Naive thymus-derived CD4-positive, alpha-beta T cell (primary cell): ENCODE data around the gene TOX2. TPM values are rescaled to one million over a fixed set of nuclear protein-coding genes. Genes with fewer than 3 reads are reported as not detected.

ENCODE experiments used
- ATAC-seq: fragments of 150-1000 bp; cut with Tn5 transposase; 2 replicates; pipeline ENCODE4 v1.10.0; 2021; ENCODE audit warnings: mild to moderate bottlenecking, moderate library complexity
- CTCF ChIA-PET: fragments of 350-600 bp; sonication (Branson Sonifier 250); formaldehyde crosslinking; loops from one replicate; lab custom pipeline; 2021; ENCODE audit warnings: antibody characterized with exemption; lab: Charles Lee
- POLR2A ChIA-PET: fragments of 350-600 bp; sonication (Branson Sonifier 250); formaldehyde crosslinking; loops from one replicate; lab custom pipeline; 2021; ENCODE audit warnings: antibody characterized with exemption, inconsistent platforms; lab: Charles Lee
- DNase-seq, 9 donors: peaks; one replicate each; pipeline versions ENCODE4 v3.0.0 to v3.0.0-alpha.2; 2020 to 2022; ENCODE audit warnings: mixed read lengths in 1 of 9
- H3K27ac ChIP-seq: one replicate; pipeline ENCODE4 v1.7.0; 2013; ENCODE audit warnings: mild to moderate bottlenecking, low read depth, low read length, moderate library complexity
- H3K27me3 ChIP-seq, 2 donors: one replicate each; pipeline ENCODE4 v1.7.0; 2013; ENCODE audit warnings: low read length in 2 of 2, mild to moderate bottlenecking in 2 of 2, moderate library complexity in 2 of 2; ENCODE audit not compliant: control insufficient read depth in 2 of 2, insufficient read depth in 2 of 2
- H3K36me3 ChIP-seq, 3 experiments: 1 replicate in 2 of 3; 2 replicates in 1 of 3; pipeline ENCODE4 v1.7.0; 2013; ENCODE audit warnings: low read length in 3 of 3, mild to moderate bottlenecking in 3 of 3, moderate library complexity in 1 of 3; ENCODE audit not compliant: insufficient read depth in 3 of 3, control insufficient read depth in 2 of 3
- H3K4me1 ChIP-seq, 2 donors: one replicate each; pipeline ENCODE4 v1.7.0; 2013; ENCODE audit warnings: low read length in 2 of 2, mild to moderate bottlenecking in 2 of 2, moderate library complexity in 1 of 2; ENCODE audit not compliant: control insufficient read depth in 2 of 2, insufficient read depth in 2 of 2
- H3K4me3 ChIP-seq: 2 replicates; pipeline ENCODE4 v1.7.0; 2013; ENCODE audit warnings: mild to moderate bottlenecking, low read length
- H3K9me3 ChIP-seq, 3 experiments: 1 replicate in 2 of 3; 2 replicates in 1 of 3; pipeline ENCODE4 v1.7.0; 2013; ENCODE audit warnings: low read length in 3 of 3; ENCODE audit not compliant: control insufficient read depth in 2 of 3
- H3K27ac Mint-ChIP-seq, 9 donors: one replicate each; pipeline ENCODE4 v1.8.0; 2020 to 2022; ENCODE audit warnings: mixed read lengths in 9 of 9, mild to moderate bottlenecking in 8 of 9, moderate library complexity in 5 of 9, inconsistent platforms in 2 of 9
- H3K27me3 Mint-ChIP-seq, 5 donors: one replicate each; pipeline ENCODE4 v1.8.0; 2021 to 2022; ENCODE audit warnings: mixed read lengths in 5 of 5, mild to moderate bottlenecking in 1 of 5
- H3K36me3 Mint-ChIP-seq, 5 donors: one replicate each; pipeline ENCODE4 v1.8.0; 2020 to 2022; ENCODE audit warnings: mixed read lengths in 5 of 5, mild to moderate bottlenecking in 3 of 5, inconsistent platforms in 1 of 5
- H3K4me1 Mint-ChIP-seq, 7 donors: one replicate each; pipeline ENCODE4 v1.8.0; 2020 to 2022; ENCODE audit warnings: mixed read lengths in 7 of 7, mild to moderate bottlenecking in 3 of 7, inconsistent platforms in 1 of 7
- H3K4me3 Mint-ChIP-seq, 10 donors: one replicate each; pipeline ENCODE4 v1.8.0; 2020 to 2022; ENCODE audit warnings: mild to moderate bottlenecking in 10 of 10, mixed read lengths in 10 of 10, moderate library complexity in 6 of 10, inconsistent platforms in 2 of 10
- H3K9me3 Mint-ChIP-seq, 11 donors: one replicate each; pipeline ENCODE4 v1.8.0; 2020 to 2022; ENCODE audit warnings: mixed read lengths in 11 of 11, mild to moderate bottlenecking in 4 of 11, inconsistent platforms in 1 of 11, moderate library complexity in 1 of 11
- intact Hi-C, 2 donors: fragments of 100-400 bp; cut with micrococcal nuclease; formaldehyde crosslinking; loops; one replicate each; pipeline ENCODE4 v1.15.1; 2023
- polyA plus RNA-seq, 2 donors: library from polyadenylated mRNA; unstranded; fragments of 300-500 nt; fragmentation: Illumina TruSeq; gene quantifications; one replicate each; pipeline ENCODE4 v1.2.3, GENCODE V29; 2021
- total RNA-seq, 6 experiments: library from RNA in 5 of 6; stranded (reverse) in 5 of 6; gene quantifications; 1 replicate in 5 of 6; 2 replicates in 1 of 6; pipeline ENCODE4 v1.2.3 and lab custom pipeline; 2021 to 2026

The TOX2 gene
- total and polyA plus RNA-seq, 7 experiments from 2014 or later: 0.22 to 7.1 (median 1.5) TPM

- peaks cover 0 to 58% (median 3%) of the 10 kb centered on the region in 5 donors for H3K27me3 Mint-ChIP-seq
- DNase-seq (no peak), ATAC-seq (no peak)
- H3K27ac Mint-ChIP-seq: no peak overlapping the region
- peaks cover 36 to 57% (median 40%) of the 10 kb centered on the region in 7 donors for H3K4me1 Mint-ChIP-seq
- Histone ChIP-seq H3K27me3 (no peaks in the 10 kb centered on the region), H3K27ac (no peak overlapping the region), H3K36me3 (no peaks in the 10 kb centered on the region), H3K4me3 (no peak overlapping the region), H3K4me1 (peaks cover 38 to 44% of the 10 kb centered on the region in 2 donors), H3K9me3 (no peaks in the 10 kb centered on the region)
- CTCF ChIA-PET: no interaction called here
- POLR2A ChIA-PET: no interaction called here
- H3K4me3 Mint-ChIP-seq: no peak overlapping the region
- peaks cover 0 to 2% (median 0%) of the 10 kb centered on the region in 11 donors for H3K9me3 Mint-ChIP-seq
- peaks cover 0 to 2% (median 0%) of the 10 kb centered on the region in 5 donors for H3K36me3 Mint-ChIP-seq
- intact Hi-C loops: loop anchor here in 1 of 2 donors (5.0 kb wide), 2 partner anchors 52 to 263 kb away; no protein-coding TSS in a partner anchor
These were observed 101.1 kb downstream of the TOX2 start for GRCh38 chr20:44015733-44016103.

- H3K9me3 ChIP-seq: no peaks in the 10 kb centered on the region
- intact Hi-C loops: loop anchor here in 1 of 2 donors (5.0 kb wide), 2 partner anchors 51 to 264 kb away; no protein-coding TSS in a partner anchor
- H3K27me3 ChIP-seq: no peaks in the 10 kb centered on the region
- Mint-ChIP-seq H3K4me1 (peaks cover 30 to 57% (median 40%) of the 10 kb centered on the region in 7 donors), H3K4me3 (no peak overlapping the region), H3K27ac (peak overlapping the region in 2 of 9 donors; percentile 23 to 34), H3K36me3 (peaks cover 0 to 2% (median 0%) of the 10 kb centered on the region in 5 donors), H3K9me3 (peaks cover 0 to 2% (median 0%) of the 10 kb centered on the region in 11 donors), H3K27me3 (peaks cover 0 to 59% (median 0%) of the 10 kb centered on the region in 5 donors)
- no peaks in the 10 kb centered on the region for H3K36me3 ChIP-seq
- ChIA-PET POLR2A (no interaction called here), CTCF (no interaction called here)
- H3K4me3 ChIP-seq: no peak overlapping the region
- peaks cover 33 to 43% of the 10 kb centered on the region in 2 donors for H3K4me1 ChIP-seq
- no peak overlapping the region for H3K27ac ChIP-seq
- ATAC-seq (no peak), DNase-seq (no peak)
These were observed 101.9 kb downstream of the TOX2 start for GRCh38 chr20:44016525-44016924.

- Histone ChIP-seq H3K4me1 (peaks cover 26 to 36% of the 10 kb centered on the region in 2 donors), H3K27ac (no peak overlapping the region), H3K9me3 (no peaks in the 10 kb centered on the region), H3K27me3 (no peaks in the 10 kb centered on the region), H3K4me3 (no peak overlapping the region), H3K36me3 (no peaks in the 10 kb centered on the region)
- peaks cover 0 to 2% (median 0%) of the 10 kb centered on the region in 11 donors for H3K9me3 Mint-ChIP-seq
- ChIA-PET POLR2A (no interaction called here), CTCF (no interaction called here)
- intact Hi-C loops: loop anchor here in 1 of 2 donors (5.0 kb wide), 2 partner anchors 50 to 265 kb away; no protein-coding TSS in a partner anchor
- H3K27ac Mint-ChIP-seq: no peak overlapping the region
- H3K36me3 Mint-ChIP-seq: peaks cover 0 to 2% (median 0%) of the 10 kb centered on the region in 5 donors
- DNase-seq (no peak), ATAC-seq (no peak)
- peaks cover 24 to 55% (median 39%) of the 10 kb centered on the region in 7 donors for H3K4me1 Mint-ChIP-seq
- H3K27me3 Mint-ChIP-seq: peaks cover 0 to 63% (median 0%) of the 10 kb centered on the region in 5 donors
- H3K4me3 Mint-ChIP-seq: no peak overlapping the region
These were observed 102.6 kb downstream of the TOX2 start for GRCh38 chr20:44017211-44017610.

- no peak overlapping the region for H3K27ac Mint-ChIP-seq
- intact Hi-C loops: loop anchor here (2.0 to 5.0 kb wide), 3 partner anchors 49 to 266 kb away; no protein-coding TSS in a partner anchor
- H3K4me1 Mint-ChIP-seq: peaks cover 24 to 56% (median 42%) of the 10 kb centered on the region in 7 donors
- H3K4me1 ChIP-seq: peaks cover 26 to 33% of the 10 kb centered on the region in 2 donors
- no peak overlapping the region for H3K4me3 ChIP-seq
- H3K36me3 ChIP-seq: no peaks in the 10 kb centered on the region
- peaks cover 0 to 68% (median 5%) of the 10 kb centered on the region in 5 donors for H3K27me3 Mint-ChIP-seq
- no peak overlapping the region for H3K27ac ChIP-seq
- H3K9me3 Mint-ChIP-seq: peaks cover 0 to 2% (median 0%) of the 10 kb centered on the region in 11 donors
- peaks cover 0 to 5% (median 0%) of the 10 kb centered on the region in 5 donors for H3K36me3 Mint-ChIP-seq
- no peaks in the 10 kb centered on the region for H3K27me3 ChIP-seq
- ATAC-seq (no peak), DNase-seq (no peak)
- POLR2A ChIA-PET: no interaction called here
- CTCF ChIA-PET: interaction anchor here (1.1 kb wide), 1 partner anchor 75 kb away, joined by 4 read pairs; no protein-coding TSS in a partner anchor
- H3K9me3 ChIP-seq: no peaks in the 10 kb centered on the region
- peak overlapping the region in 2 of 10 donors; percentile 5 to 24 for H3K4me3 Mint-ChIP-seq
These were observed 103.2 kb downstream of the TOX2 start for GRCh38 chr20:44017905-44018258.

GRCh38 chr20:44018259-44018941 lies 103.7 kb downstream of the TOX2 start:
- DNase-seq (no peak), ATAC-seq (no peak)
- Mint-ChIP-seq H3K36me3 (peaks cover 0 to 6% (median 0%) of the 10 kb centered on the region in 5 donors), H3K4me1 (peaks cover 21 to 56% (median 43%) of the 10 kb centered on the region in 7 donors), H3K27ac (peak overlapping the region in 1 of 9 donors; percentile 17), H3K9me3 (peaks cover 0 to 2% (median 0%) of the 10 kb centered on the region in 11 donors), H3K4me3 (peak overlapping the region in 3 of 10 donors; percentile 5 to 83 (median 70)), H3K27me3 (peaks cover 0 to 69% (median 5%) of the 10 kb centered on the region in 5 donors)
- intact Hi-C loops: loop anchor here (2.0 to 5.0 kb wide), 3 partner anchors 49 to 266 kb away; no protein-coding TSS in a partner anchor
- Histone ChIP-seq H3K4me1 (peaks cover 26 to 33% of the 10 kb centered on the region in 2 donors), H3K9me3 (no peaks in the 10 kb centered on the region), H3K36me3 (no peaks in the 10 kb centered on the region), H3K4me3 (no peak overlapping the region), H3K27me3 (no peaks in the 10 kb centered on the region), H3K27ac (no peak overlapping the region)
- ChIA-PET POLR2A (interaction anchor here (1.5 kb wide), 1 partner anchor 23 kb away, joined by 3 read pairs; no protein-coding TSS in a partner anchor), CTCF (interaction anchor here (1.1 kb wide), 1 partner anchor 76 kb away, joined by 4 read pairs; no protein-coding TSS in a partner anchor)

- Histone ChIP-seq H3K4me3 (peak overlapping the region; percentile 43), H3K4me1 (peaks cover 26 to 33% of the 10 kb centered on the region in 2 donors), H3K36me3 (no peaks in the 10 kb centered on the region), H3K27me3 (no peaks in the 10 kb centered on the region), H3K27ac (no peak overlapping the region), H3K9me3 (no peaks in the 10 kb centered on the region)
- Mint-ChIP-seq H3K4me1 (peaks cover 20 to 61% (median 45%) of the 10 kb centered on the region in 7 donors), H3K4me3 (peak overlapping the region; percentile 59 to 83 (median 72)), H3K36me3 (peaks cover 0 to 6% (median 0%) of the 10 kb centered on the region in 5 donors), H3K27ac (peak overlapping the region in 6 of 9 donors; percentile 14 to 83 (median 67)), H3K9me3 (no peaks in the 10 kb centered on the region), H3K27me3 (peaks cover 0 to 72% (median 5%) of the 10 kb centered on the region in 5 donors)
- CTCF ChIA-PET: interaction anchor here (0.5 to 0.7 kb wide), 3 partner anchors 29 to 275 kb away, joined by 3 to 4 read pairs (median 3); no protein-coding TSS in a partner anchor
- ATAC-seq: no peak
- intact Hi-C loops: loop anchor here (2.0 to 5.0 kb wide), 3 partner anchors 48 to 267 kb away; no protein-coding TSS in a partner anchor
- POLR2A ChIA-PET: interaction anchor here (1.5 kb wide), 1 partner anchor 23 kb away, joined by 3 read pairs; no protein-coding TSS in a partner anchor
- no peak for DNase-seq
These were observed 104.4 kb downstream of the TOX2 start for GRCh38 chr20:44018942-44019637.
